Prostate gland (tissue), 2 donors: ENCODE results near the gene RASGRP4.

Source experiments
- POLR2A ChIP-seq: fragments of 450-650 bp; IDR thresholded peaks from one replicate; pipeline ENCODE4 v1.6.1; 2016; ENCODE audit warnings: antibody characterized with exemption, mild to moderate bottlenecking
- TF ChIP-seq, protein P1 (sequence below), 4 experiments: fragments of 200-600 bp in 2 of 4; fragments of 450-650 bp in 2 of 4; sonication (generic) in 2 of 4; IDR thresholded peaks; 1 replicate in 3 of 4; 2 replicates in 1 of 4; pipeline ENCODE4 v1.5.1; 2016 to 2019; ENCODE audit warnings: antibody characterized with exemption in 4 of 4, mild to moderate bottlenecking in 2 of 4, moderate library complexity in 2 of 4

DNA sequence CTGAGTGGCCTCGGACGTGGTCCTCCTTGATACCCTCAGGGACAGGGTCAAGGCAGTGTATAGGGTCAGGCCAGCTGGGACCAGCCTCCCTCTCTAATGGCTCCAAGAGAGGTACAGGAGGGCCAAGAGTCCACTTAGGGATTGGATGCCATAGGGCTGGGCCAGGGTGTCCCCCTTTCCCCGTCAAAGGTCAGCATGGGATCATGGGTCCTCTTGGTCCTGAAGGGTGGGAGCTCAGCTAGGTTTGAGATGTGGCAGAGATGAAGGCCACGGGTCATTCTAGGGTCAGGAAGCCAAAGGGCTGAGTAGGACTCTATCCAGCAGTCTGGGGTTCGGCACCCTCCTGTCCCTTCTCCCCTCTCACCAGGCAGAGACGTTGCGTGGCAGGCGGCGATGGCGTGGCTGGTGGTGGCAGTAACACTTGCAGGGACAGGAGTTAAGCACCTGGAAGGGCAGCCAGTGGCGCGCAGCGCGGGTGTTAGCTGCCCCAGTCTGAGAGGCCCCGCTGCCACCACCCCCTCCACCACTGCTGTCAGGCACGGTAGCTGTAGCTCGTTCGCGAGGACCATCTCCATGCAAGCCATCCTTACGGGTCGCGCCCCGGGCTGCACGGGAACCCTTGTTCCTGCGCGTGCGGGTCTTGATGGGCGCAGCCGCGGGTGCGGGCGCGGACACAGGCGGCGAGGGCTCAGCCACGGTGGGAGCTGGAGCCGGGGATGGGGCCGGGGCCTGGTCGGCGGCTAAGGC, 40.8 kb downstream of the RASGRP4 start:
- TF ChIP-seq, protein P1, sequence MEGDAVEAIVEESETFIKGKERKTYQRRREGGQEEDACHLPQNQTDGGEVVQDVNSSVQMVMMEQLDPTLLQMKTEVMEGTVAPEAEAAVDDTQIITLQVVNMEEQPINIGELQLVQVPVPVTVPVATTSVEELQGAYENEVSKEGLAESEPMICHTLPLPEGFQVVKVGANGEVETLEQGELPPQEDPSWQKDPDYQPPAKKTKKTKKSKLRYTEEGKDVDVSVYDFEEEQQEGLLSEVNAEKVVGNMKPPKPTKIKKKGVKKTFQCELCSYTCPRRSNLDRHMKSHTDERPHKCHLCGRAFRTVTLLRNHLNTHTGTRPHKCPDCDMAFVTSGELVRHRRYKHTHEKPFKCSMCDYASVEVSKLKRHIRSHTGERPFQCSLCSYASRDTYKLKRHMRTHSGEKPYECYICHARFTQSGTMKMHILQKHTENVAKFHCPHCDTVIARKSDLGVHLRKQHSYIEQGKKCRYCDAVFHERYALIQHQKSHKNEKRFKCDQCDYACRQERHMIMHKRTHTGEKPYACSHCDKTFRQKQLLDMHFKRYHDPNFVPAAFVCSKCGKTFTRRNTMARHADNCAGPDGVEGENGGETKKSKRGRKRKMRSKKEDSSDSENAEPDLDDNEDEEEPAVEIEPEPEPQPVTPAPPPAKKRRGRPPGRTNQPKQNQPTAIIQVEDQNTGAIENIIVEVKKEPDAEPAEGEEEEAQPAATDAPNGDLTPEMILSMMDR (IDR thresholded peaks at IDR 0.05) = no peak
- no peak for TF ChIP-seq POLR2A
